Upper lobe of left lung (tissue), 4 donors: Measurements from ENCODE around the gene RAP1GDS1.

Experiments used
- CTCF ChIP-seq, 6 experiments: fragments of 450-650 bp in 4 of 6; fragments of 200-600 bp in 2 of 6; sonication (generic) in 2 of 6; IDR thresholded peaks; one replicate each; pipeline ENCODE4 v1.5.1; 2016 to 2019; ENCODE audit warnings: antibody characterized with exemption in 6 of 6
- EP300 ChIP-seq, 4 donors: sonication (generic); formaldehyde crosslinking; IDR thresholded peaks; one replicate each; pipeline ENCODE4 v1.5.1; 2017; ENCODE audit warnings: antibody characterized with exemption in 4 of 4, control low read depth in 2 of 4
- POLR2A ChIP-seq, 4 donors: fragments of 450-650 bp; IDR thresholded peaks; one replicate each; pipeline ENCODE4 v1.5.1; 2016 to 2017; ENCODE audit warnings: antibody characterized with exemption in 4 of 4, mild to moderate bottlenecking in 2 of 4

DNA sequence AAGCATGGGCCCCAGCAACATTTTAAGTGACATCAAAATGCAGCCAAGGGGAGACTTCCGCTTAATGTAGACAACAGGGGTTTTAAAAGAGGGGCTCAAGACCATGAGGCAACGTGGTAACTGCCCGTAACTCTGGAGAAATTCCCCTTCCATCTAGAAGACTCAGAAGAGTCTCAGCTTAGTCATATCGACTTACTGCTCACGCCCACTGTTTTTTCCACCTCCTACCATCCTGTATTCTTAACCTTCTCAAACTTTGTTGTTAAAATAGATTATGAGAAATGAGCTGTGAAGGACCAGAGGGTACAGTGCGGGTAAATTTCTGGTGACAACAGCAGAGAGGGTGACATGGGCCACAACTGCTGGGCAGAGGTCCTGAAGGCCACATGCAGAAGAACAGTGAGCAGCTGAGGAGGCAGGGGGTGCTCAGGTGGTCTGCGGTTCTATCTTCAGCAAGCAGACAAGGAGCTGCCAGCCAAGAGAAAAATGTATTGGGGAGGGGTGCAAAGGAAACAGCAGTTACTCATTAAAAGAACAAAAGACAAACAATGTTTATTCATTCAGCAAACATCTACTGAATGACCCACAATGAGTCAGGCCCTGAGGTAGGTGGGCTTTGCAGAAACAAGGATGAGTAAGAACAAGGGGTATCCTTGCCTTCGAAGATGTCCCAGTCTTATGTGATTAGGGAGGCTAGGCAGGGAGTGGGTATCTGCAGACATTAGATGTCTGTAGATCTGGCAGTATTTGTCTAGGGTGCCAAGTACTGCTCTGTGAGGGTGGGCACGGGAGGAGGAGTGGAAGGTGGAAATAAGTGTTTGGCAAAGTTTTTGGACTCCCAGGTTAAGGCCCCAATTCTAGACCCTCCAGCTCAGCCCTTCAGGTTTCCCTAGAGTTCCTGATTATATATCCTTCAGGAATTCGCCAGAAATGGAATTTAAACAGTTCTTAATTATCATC is 221.9 kb downstream of the RAP1GDS1 start:
- TF ChIP-seq EP300 (IDR thresholded peaks at IDR 0.05) (no peak), CTCF (IDR thresholded peaks at IDR 0.05) (no peak), POLR2A (IDR thresholded peaks at IDR 0.05) (no peak)
